Stimulated activated CD4-positive, alpha-beta T cell treated with anti-CD3 and anti-CD28 coated beads, Interleukin-12 subunit alpha, Interleukin-12 subunit beta, amount 100 ng/mL, for 24 hours (primary cell): ENCODE results near the gene HELZ2.

Source experiments
- DNase-seq, 2 experiments: peaks; one replicate each; pipeline ENCODE4 v3.0.0-alpha.2; 2020; ENCODE audit warnings: low read depth in 2 of 2

Gene HELZ2

DNA sequence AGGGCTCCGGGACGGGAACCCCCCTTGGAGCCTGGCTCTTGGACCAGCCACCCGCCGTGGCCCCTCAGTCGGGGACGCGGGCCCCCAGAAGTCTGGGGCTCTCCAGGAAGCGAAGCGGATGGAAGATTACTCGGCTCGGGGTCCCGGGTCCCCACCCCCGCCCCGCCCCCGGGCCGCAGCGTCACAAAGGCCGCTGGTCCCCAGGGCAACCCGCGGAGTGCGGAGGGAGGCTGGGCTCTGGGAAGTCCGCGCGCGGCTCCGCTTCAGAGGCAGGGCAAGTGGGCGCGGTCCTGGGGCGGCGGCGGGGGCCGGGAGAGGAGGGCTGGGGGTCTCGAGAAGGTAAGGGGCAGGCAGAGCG lies 20.1 kb downstream of the HELZ2 start, which contains the start of gene FNDC11:
TSS of gene FNDC11 (plus strand) at position 227 of the 358 bp plus-strand sequence. CDS start 1,505 bp downstream, outside the sequence.
- no peak for DNase-seq

- peak; percentile 73 to 76 for DNase-seq
These were observed 20.6 kb downstream of the HELZ2 start for GRCh38 chr20:63553251-63553932.

- no peak for DNase-seq
These were observed 21.4 kb downstream of the HELZ2 start for GRCh38 chr20:63552481-63553249.

GRCh38 chr20:63551068-63551467 lies 23.0 kb downstream of the HELZ2 start:
- DNase-seq = no peak

- no peak for DNase-seq
These were observed 24.3 kb downstream of the HELZ2 start for GRCh38 chr20:63549679-63550282.

DNA sequence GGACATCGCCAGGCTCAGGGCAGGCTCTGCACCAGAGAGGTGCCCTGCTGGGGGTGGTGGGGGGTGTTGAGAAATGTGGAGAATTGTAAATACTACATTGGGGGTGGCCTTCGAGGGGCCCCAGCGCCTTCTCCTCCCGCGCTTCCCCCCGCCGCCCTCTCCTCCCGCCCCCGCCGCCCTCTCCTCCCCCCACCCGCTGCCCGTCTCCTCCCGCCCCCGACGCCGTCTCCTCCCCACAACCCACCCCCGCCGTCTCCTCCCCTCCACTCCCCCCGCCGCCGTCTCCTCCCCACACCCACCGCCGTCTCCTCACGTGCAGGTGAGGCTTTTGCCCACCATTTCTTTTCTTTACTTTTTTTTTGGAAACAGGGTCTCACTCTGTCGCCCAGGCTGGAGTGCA lies 25.0 kb downstream of the HELZ2 start:
- no peak for DNase-seq

- DNase-seq = no peak
These were observed 25.5 kb downstream of the HELZ2 start for GRCh38 chr20:63548542-63548941.

- no peak for DNase-seq
These were observed 26.1 kb downstream of the HELZ2 start, which contains the start of gene SRMS for GRCh38 chr20:63547725-63548480. Gene SRMS, minus strand, starts transcription at chr20:63547749. Its CDS starts 286 bp downstream, at chr20:63547463.

DNA sequence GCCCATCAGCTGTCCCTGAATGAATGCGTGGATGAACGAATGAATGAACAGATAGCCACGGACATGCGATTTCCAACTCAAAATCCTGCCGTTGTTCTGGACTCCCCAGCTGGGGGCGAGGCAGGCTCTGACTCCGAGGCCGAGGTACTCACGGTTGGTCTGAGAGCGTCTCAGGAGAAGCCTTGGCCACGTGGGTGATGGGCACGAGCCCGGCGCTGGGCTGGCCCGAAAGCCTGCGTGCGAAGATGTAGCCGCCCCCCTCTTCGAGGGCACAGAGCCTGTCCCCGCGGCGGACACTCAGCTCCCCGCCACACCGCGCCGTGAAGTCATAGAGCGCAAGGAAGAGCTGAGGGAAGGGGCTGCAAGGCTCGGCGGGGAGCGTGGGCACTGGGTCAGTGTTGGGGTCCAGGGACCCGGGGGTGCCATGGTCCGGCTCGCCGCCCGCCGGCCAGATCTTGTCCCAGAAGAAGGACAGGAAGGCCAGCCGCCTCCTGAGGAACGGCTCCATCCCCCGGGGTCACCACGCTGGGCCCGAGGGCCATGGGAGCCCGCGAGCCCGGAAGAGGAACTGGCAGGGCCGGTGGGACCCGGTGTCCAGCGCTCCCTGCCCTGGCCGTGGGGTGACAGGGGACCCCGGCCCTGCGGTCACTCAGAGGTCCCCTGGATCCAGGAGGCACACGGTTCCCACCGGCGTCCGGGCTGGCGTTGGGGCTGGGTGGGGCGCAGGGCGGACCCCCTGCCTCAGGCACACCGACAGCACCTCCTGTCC lies 26.9 kb downstream of the HELZ2 start:
- DNase-seq = no peak

- no peak for DNase-seq
These were observed 27.6 kb downstream of the HELZ2 start for GRCh38 chr20:63546256-63546955.

DNA sequence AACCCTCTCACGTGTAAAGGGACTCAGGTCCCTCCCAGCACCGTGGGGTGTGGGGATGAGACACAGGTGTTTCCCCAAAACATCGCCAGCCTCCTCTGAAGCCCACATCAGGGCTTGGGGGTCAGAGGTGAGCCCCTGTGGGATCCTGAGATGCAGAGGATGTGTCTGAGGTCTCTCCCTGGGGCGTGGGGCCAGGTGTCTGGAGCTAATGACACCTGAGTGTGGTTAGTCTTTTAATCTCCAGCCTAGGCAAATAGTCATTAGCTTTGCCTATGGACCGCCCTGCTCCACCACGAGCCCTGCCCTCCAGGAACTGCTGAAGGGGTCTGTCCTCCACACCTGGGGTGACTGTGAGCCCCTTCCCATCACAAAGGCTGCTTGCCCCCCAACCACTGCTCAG lies 28.2 kb downstream of the HELZ2 start:
- DNase-seq = no peak

DNA sequence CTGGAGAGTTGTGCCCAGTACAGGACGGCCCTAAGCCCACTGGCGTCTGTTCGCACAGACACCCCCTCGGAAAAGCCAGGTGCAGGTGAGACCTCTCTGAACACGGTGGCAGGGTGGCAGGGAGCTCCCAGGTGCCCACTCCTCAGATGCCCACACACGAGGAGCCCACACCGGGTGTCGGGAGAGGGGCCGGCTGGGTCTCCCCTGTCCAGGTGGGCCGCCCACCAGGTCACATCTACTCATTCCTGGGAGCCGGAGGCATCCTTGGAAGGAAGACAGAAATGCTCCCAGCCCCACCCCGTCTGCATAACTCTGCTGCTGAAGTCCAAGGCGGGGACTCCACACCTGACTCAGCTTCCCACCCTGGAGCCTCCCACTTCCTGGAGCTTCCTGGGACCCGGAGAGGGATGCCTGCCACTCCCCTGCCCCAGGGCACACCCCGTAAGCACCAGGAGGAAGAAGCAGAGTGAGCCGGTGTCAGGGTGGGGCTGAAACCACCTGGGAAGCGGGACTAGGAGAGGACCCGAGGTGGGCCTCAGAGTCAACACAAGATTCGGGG lies 29.0 kb downstream of the HELZ2 start:
- DNase-seq = no peak

DNA sequence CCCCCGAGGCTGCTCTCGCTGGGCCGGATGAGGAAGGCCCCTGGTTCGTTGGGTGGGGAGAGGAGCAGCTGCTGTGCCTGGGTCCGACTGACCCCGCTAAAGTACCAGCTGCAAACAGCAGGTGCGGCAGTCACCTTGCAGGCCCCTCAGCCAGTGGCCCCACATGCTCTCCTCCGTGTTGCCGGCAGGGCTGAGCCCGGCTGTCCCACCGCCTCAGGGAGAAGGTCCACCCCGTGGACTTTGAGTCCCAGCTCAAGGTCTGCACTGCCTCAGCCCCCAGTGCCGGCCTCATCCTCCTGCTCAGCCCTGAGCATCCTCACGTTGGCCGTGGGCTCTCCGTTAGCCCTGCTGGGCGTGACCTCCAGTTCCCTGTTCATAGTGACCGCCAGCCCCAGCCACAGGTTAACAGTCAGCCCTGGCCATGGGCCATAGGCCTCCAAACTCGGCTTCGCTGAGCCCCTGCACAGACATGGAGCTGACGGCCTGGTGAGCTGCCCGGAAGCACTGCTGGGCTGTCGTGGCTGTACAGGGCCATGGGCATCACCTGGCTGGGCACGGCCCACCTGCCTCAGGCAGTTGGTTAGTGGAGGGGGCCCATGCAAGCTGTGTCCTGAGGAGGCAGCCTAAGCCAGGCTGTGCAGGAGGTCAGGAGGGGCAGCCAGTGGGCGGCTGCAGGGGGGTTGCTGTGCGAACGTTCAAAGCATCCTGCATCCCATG lies 29.6 kb downstream of the HELZ2 start:
- no peak for DNase-seq

- no peak for DNase-seq
These were observed 30.3 kb downstream of the HELZ2 start for GRCh38 chr20:63543733-63544132.

GRCh38 chr20:63543131-63543530 lies 30.9 kb downstream of the HELZ2 start:
- no peak for DNase-seq

- DNase-seq = no peak
These were observed 31.3 kb downstream of the HELZ2 start for GRCh38 chr20:63542696-63543095.

DNA sequence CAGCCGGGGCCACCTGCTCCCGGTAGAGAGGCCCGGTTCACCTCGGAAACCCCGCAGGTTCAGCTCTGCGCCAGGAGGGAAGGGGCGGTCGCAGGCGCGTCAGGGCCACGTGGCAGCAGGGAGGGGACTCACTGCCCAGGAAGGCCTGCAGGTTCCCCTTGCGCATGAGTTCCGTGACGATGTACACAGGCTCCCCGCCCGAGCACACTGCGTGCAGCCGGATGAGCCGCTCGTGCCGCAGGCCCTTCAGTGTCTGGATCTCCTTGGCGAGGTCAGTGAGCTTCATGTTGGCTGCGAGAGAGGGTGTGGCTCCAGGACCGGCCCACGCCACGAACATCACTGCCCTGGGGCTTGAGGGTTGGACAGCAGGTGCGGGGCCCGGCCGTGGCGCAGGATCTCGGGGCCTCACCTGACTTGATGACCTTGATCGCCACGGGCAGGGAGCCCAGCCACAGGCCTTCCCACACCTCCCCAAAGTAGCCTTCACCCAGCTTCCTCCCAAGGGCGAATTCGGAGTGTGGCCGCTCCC lies 31.9 kb downstream of the HELZ2 start:
- no peak for DNase-seq

DNA sequence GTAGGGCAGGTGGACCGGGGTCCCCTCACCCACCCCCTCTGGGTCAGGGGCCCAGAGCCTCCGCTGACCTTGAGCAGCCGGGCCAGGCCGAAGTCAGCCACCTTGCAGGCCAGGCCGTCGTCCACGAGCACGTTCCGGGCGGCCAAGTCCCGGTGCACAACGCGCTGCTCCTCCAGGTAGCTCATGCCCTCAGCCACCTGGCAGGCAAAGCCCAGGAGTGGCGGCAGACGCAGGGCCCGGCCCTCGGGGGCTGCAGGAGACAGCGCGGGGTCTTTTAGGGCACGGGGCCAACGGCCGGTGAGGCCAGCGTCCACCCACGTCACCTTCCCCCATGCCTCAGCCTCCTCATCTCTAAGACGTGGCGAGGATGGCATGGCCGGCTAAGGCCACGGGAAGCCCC lies 32.7 kb downstream of the HELZ2 start:
- no peak for DNase-seq

DNA sequence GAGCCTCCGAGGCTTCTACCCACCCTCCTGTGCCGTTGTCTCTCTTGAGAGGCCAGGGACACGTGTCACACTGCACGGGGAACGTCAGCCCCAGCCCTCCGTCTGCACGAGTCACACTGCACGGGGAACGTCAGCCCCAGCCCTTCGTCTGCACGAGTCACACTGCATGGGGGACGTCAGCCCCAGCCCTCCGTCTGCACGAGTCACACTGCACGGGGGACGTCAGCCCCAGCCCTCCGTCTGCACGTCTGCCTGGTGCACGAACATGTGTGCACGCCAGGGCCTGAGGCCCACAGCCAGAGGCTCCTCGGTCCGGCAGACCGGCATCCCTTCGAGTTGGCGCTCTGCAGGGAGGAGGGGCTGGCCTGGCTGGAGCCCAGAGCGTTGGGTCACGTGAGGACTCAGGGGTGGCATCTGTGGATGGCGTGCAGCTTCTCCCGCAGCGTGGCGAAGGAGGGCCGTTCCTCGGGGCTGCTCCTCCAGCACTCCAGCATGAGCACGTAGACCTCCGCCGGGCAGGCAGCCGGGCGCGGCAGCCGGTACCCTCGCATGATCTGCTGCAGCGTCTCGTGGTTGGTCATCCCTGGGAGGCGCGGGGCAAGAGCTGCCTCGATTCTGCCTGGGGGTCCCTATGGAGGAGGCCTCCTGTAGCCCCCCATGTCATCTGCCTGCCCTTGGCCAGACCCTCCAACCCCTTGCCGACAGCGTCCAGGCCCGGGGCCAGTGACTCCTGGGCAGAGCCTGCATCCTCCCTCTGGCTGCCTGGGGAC lies 33.4 kb downstream of the HELZ2 start:
- no peak for DNase-seq
